DMS53 treated with DMSO at 0.1 percent for 48 hours (cell line): Measurements from ENCODE around the gene SLC14A1.

Experiments used
- DNase-seq: peaks from one replicate; lab custom pipeline; 2025; ENCODE audit not compliant: unreplicated experiment; lab: John Stamatoyannopoulos, UW

Gene SLC14A1

GRCh38 chr18:45719106-45719505 is 4.9 kb upstream of the SLC14A1 start:
- DNase-seq, result no peak

GRCh38 chr18:45722899-45723298 is 1.1 kb upstream of the SLC14A1 start:
- peak; percentile 90 for DNase-seq

DNA sequence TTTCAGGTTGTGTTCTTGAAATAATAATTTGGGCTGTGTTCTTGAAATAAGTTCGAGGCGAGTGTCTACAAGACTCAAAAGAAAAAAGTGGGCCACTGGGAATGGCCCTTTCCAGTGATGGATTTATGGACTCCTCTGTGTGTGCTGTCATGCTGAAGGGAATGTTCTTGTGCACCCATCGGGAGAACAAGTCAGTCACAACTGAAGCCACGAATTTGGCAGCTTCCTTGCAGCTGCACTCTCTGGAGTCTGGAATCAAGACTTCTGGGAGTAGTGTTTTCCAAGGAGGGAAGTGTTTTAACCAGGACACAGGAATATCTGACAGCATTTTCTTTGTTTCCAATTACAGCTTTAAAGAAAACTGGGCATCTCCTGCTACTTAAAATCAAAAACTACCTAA is 620 bp downstream of the SLC14A1 start:
- DNase-seq, result no peak

- no peak for DNase-seq
Measured at GRCh38 chr18:45725336-45725735, 1.4 kb downstream of the SLC14A1 start.

GRCh38 chr18:45726603-45727002 is 2.6 kb downstream of the SLC14A1 start:
- no peak for DNase-seq

DNA sequence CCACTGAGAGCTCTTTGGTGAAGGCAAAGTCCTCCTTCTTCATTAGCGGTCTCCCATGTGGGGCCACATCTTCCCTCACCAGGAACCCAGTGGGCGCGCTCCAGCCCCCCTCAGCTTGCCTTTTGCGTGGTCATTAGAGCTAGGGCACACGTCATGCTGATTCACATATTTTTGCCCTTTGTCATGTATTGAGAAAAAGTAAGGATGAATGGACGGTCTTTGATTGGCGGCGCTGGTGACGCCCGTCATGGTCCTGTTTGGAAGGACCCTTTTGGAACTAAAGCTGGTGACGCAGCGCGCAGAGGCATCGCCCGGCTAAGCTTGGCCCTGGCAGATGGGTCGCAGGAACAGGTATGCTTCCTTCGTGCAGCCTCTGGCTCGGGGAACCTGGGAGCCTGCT is 3.1 kb downstream of the SLC14A1 start:
- DNase-seq, result no peak

DNA sequence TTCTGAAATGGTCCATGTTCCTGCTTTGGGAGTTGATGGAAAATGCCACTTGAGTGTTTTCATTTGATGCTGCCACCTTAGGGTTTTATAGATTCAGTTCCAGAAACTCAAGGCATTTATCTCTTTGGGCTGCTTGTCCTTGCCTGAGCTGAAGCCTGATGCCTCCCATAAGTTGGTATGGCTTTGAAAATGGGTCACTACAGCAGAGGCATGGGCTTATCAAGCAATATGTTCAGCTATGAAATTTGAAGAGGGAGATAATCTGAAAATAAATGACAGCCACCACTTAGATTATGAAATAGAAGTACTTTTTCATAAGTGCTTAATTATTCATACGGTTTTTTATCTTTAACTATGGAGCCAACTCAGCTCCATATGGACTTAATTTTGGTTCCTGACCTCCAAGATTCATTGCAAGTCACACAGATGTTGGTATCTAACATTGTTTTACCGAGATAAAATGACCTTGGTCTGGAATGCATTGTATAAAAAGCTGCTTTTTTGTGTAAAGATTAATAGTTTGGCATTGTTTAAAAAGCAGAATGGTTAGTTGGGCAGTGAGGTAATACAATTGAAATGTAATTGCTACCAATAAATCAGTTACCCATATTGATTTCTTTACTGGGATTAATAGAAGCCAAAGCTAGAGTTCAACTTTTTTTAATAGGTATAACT is 4.5 kb downstream of the SLC14A1 start:
- no peak for DNase-seq

- no peak for DNase-seq
Measured at GRCh38 chr18:45730832-45731575, 7.0 kb downstream of the SLC14A1 start.

DNA sequence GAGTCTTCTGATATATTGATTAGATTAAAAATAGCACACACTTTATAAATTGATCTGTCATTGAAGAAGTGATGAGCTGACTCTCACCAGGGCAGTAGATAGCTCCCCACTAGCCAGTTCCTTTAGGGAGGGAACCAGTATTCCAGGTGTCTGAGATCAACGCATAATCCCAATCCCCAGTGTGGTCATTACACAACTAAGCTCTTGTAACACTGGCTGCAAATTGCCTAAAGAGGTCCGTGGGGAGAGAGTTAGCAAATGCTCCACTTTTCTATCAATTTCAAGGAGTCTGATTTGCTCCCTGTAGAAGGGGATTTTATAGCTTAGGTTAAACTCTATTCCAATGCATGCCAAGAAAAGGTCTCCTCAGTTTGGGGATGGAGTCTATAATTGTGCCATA is 7.7 kb downstream of the SLC14A1 start:
- no peak for DNase-seq

DNA sequence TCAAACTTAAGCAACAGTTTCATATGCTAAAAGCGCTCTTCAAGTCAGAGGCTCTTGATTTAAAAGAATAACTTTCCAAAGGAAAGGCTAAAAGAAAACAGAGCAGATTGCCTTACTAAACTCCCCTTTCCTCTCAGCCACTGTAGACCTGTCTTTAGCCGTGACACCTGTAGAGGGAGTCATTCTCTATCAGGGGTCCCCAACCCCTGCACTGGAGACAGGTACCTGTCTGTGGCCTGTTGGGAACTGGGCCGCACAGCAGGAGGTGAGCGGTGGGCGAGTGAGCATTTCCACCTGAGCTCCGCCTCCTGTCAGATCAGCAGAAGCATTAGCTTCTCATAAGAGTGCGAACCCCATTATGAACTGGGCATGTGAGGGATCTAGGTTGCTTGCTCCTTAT is 9.6 kb downstream of the SLC14A1 start:
- no peak for DNase-seq

GRCh38 chr18:45734505-45734904 is 10.5 kb downstream of the SLC14A1 start:
- no peak for DNase-seq

- DNase-seq, result no peak
Measured at GRCh38 chr18:45734944-45735343, 11.0 kb downstream of the SLC14A1 start.

GRCh38 chr18:45738660-45739059 is 14.7 kb downstream of the SLC14A1 start:
- DNase-seq, result no peak

- DNase-seq, result no peak
Measured at GRCh38 chr18:45739268-45739667, 15.3 kb downstream of the SLC14A1 start.

GRCh38 chr18:45739848-45740247 is 15.9 kb downstream of the SLC14A1 start:
- no peak for DNase-seq

DNA sequence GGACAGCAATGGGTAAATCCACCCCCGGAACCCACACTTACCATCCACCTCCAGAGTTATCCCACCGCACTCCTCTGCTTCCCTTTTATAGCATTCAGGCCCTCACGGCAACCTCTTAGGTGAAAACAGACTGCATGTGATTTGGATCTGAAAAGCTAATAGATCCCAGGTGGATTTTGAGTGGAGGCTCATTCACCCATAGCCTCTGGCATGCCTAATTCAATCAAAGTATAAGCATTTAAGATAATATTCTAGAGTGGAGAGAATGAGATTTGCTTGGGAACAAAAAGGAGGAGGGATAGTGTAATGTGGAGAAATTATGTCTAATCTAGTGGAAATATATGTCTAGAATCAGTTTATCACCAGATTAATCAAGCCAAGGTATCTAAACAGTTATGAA is 17.1 kb downstream of the SLC14A1 start:
- no peak for DNase-seq

GRCh38 chr18:45745817-45746461 is 22.0 kb downstream of the SLC14A1 start:
- no peak for DNase-seq

GRCh38 chr18:45748501-45748900 is 24.5 kb downstream of the SLC14A1 start:
- DNase-seq, result no peak

GRCh38 chr18:45749918-45750689 is 26.1 kb downstream of the SLC14A1 start:
- DNase-seq, result no peak

GRCh38 chr18:45751766-45752165 is 27.8 kb downstream of the SLC14A1 start:
- DNase-seq, result no peak

- no peak for DNase-seq
Measured at GRCh38 chr18:45752681-45753080, 28.7 kb downstream of the SLC14A1 start.
